Measurements from ENCODE around the gene SHROOM4. TPM values are rescaled to one million over a fixed set of nuclear protein-coding genes. Genes with fewer than 3 reads are reported as not detected.

The SHROOM4 gene
- total RNA-seq, 4 donors from 2014 or later = 8.6 to 15.1 (median 10.8) TPM

DNA sequence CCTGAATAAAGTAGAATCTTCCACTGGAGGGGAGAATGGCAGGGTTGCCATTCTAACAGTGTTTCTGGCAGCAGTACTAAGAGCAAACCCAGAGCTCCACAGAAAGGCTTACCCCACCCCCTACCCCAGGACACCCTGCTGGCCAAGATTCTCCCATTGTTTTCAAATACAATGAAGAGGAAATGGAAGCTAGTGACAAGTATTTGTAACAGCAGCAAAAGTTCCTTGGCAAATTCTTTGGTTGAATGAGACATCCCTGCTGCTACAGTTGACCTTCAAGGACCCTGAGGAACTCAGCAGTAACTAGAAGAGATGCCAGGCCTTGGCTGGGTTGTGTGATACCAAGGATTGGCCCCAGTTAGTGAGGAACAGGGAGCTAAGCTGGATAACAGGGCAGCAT lies 219.2 kb downstream of the SHROOM4 start:
- Histone ChIP-seq H3K27me3 (no peaks in the 10 kb centered on the region), H3K4me3 (no peak overlapping the region), H3K27ac (no peak overlapping the region), H3K4me1 (no peaks in the 10 kb centered on the region), H3K36me3 (peaks cover 0 to 34% of the 10 kb centered on the region in 2 donors), H3K9me3 (no peaks in the 10 kb centered on the region)
- TF ChIP-seq POLR2AphosphoS5 (IDR thresholded peaks at IDR 0.05) = no peak
- TF ChIP-seq, protein P1, sequence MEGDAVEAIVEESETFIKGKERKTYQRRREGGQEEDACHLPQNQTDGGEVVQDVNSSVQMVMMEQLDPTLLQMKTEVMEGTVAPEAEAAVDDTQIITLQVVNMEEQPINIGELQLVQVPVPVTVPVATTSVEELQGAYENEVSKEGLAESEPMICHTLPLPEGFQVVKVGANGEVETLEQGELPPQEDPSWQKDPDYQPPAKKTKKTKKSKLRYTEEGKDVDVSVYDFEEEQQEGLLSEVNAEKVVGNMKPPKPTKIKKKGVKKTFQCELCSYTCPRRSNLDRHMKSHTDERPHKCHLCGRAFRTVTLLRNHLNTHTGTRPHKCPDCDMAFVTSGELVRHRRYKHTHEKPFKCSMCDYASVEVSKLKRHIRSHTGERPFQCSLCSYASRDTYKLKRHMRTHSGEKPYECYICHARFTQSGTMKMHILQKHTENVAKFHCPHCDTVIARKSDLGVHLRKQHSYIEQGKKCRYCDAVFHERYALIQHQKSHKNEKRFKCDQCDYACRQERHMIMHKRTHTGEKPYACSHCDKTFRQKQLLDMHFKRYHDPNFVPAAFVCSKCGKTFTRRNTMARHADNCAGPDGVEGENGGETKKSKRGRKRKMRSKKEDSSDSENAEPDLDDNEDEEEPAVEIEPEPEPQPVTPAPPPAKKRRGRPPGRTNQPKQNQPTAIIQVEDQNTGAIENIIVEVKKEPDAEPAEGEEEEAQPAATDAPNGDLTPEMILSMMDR (IDR thresholded peaks at IDR 0.05) = no peak
- TF ChIP-seq POLR2A (IDR thresholded peaks at IDR 0.05) = no peak
- no peak for TF ChIP-seq EP300 (IDR thresholded peaks at IDR 0.05)
- no peak for ATAC-seq

- ATAC-seq = no peak
- 59 to 70% methylated on average over 2 to 3 of the region's 3 CpGs for whole genome bisulfite sequencing, 2 donors (ENCODE audit: low coverage in 1 of 2)
- H3K4me3 ChIP-seq = no peak overlapping the region
These were observed 227.0 kb downstream of the SHROOM4 start for GRCh38 chrX:50586980-50587379.

GRCh38 chrX:50586407-50586806 lies 227.6 kb downstream of the SHROOM4 start:
- Histone ChIP-seq H3K9me3 (no peaks in the 10 kb centered on the region), H3K4me3 (no peak overlapping the region), H3K27ac (no peak overlapping the region), H3K4me1 (no peaks in the 10 kb centered on the region), H3K27me3 (no peaks in the 10 kb centered on the region), H3K36me3 (no peaks in the 10 kb centered on the region)
- no peak for TF ChIP-seq POLR2AphosphoS5 (IDR thresholded peaks at IDR 0.05)
- TF ChIP-seq, protein P1 (IDR thresholded peaks at IDR 0.05) = no peak
- TF ChIP-seq EP300 (IDR thresholded peaks at IDR 0.05) = no peak
- no peak for TF ChIP-seq POLR2A (IDR thresholded peaks at IDR 0.05)
- ATAC-seq = no peak

More at GRCh38 chrX:50586980-50587379, 227.0 kb downstream of the SHROOM4 start:
- Histone ChIP-seq H3K36me3 (no peaks in the 10 kb centered on the region), H3K27ac (no peak overlapping the region), H3K9me3 (no peaks in the 10 kb centered on the region), H3K4me1 (no peaks in the 10 kb centered on the region), H3K27me3 (no peaks in the 10 kb centered on the region)
- TF ChIP-seq POLR2AphosphoS5 (IDR thresholded peaks at IDR 0.05) (no peak), POLR2A (IDR thresholded peaks at IDR 0.05) (no peak)
- TF ChIP-seq, protein P1 (IDR thresholded peaks at IDR 0.05) = no peak

DNA sequence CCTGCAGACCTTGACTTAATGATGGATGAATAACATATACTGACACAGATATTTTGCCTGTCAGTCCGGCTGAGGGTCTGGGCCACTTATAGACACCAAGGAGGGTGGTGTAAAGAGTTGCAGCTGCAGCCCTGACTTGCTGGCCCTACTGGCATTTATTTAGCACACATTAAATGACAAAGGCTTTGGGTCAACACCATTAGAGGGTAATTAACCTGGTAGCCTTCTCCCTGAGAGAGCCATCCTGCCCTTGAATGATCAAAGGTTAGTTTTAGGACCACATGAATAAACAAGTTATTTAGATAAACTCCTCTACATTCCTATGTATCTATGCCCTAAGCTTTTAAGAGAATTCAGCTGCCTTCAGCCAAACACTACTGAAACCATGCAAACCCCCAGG lies 232.6 kb downstream of the SHROOM4 start:
- no peaks in the 10 kb centered on the region for H3K4me1 ChIP-seq
- H3K27me3 ChIP-seq = no peaks in the 10 kb centered on the region
- H3K4me3 ChIP-seq = no peak overlapping the region
- no peaks in the 10 kb centered on the region for H3K9me3 ChIP-seq
- H3K27ac ChIP-seq = no peak overlapping the region
- no peaks in the 10 kb centered on the region for H3K36me3 ChIP-seq
- WGBS, 2 donors (ENCODE audit: low coverage in 1 of 2) = 75% methylated on average over 1 of the region's 1 CpG; no CpG with 5 or more reads in 1 of the 2 donors
- TF ChIP-seq POLR2A (IDR thresholded peaks at IDR 0.05) = no peak
- no peak for TF ChIP-seq POLR2AphosphoS5 (IDR thresholded peaks at IDR 0.05)
- TF ChIP-seq, protein P1 (IDR thresholded peaks at IDR 0.05) = no peak
- TF ChIP-seq EP300 (IDR thresholded peaks at IDR 0.05) = no peak
- no peak for ATAC-seq

- H3K27ac ChIP-seq = no peak overlapping the region
- WGBS, 2 donors (ENCODE audit: low coverage in 1 of 2) = 0 to 8% methylated on average over 2 of the region's 2 CpGs
These were observed 234.0 kb downstream of the SHROOM4 start for GRCh38 chrX:50579955-50580354.

More at GRCh38 chrX:50579955-50580354, 234.0 kb downstream of the SHROOM4 start:
- Histone ChIP-seq H3K36me3 (no peaks in the 10 kb centered on the region), H3K9me3 (no peaks in the 10 kb centered on the region), H3K27me3 (no peaks in the 10 kb centered on the region), H3K4me3 (no peak overlapping the region), H3K4me1 (no peaks in the 10 kb centered on the region)
- no peak for ATAC-seq
- TF ChIP-seq POLR2A (IDR thresholded peaks at IDR 0.05) = no peak
- TF ChIP-seq EP300 (IDR thresholded peaks at IDR 0.05) = no peak
- TF ChIP-seq, protein P1 (IDR thresholded peaks at IDR 0.05) = peak; percentile 11 to 57 (median 22)
- TF ChIP-seq POLR2AphosphoS5 (IDR thresholded peaks at IDR 0.05) = no peak

All from gastroesophageal sphincter (tissue), 4 donors.